GM23338 (cell line): ENCODE measurements around the gene REEP1. TPM values are rescaled to one million over a fixed set of nuclear protein-coding genes. Genes with fewer than 3 reads are reported as not detected.
A peak's percentile ranks its signal among the peaks of the same experiment; 100 is the strongest.

Experiments used
- ATAC-seq: fragments of 200-7000 bp; cut with Tn5 transposase; 3 replicates; pipeline ENCODE4 v1.9.1; 2020
- DNase-seq: peaks from one replicate; pipeline ENCODE4 v3.0.0-alpha.2; 2015; ENCODE audit warnings: low spot score
- H2AFZ ChIP-seq: fragments of 200-600 bp; sonication (generic); 2 replicates; pipeline ENCODE4 v1.8.0; 2016; ENCODE audit warnings: antibody characterized with exemption, mild to moderate bottlenecking, moderate library complexity
- H3F3A ChIP-seq: fragments of 200-600 bp; sonication (generic); replicated peaks from 2 replicates; pipeline ENCODE4 v1.8.0; 2017; ENCODE audit warnings: antibody characterized with exemption, mixed run types, low read depth
- H3K27ac ChIP-seq: fragments of 200-600 bp; sonication (generic); 2 replicates; pipeline ENCODE4 v1.6.1; 2016; ENCODE audit warnings: low read depth
- H3K27me3 ChIP-seq: fragments of 200-600 bp; sonication (generic); 2 replicates; pipeline ENCODE4 v1.8.0; 2016; ENCODE audit warnings: mild to moderate bottlenecking, mixed run types, moderate library complexity; ENCODE audit not compliant: insufficient read depth
- H3K36me3 ChIP-seq: fragments of 200-600 bp; sonication (generic); 2 replicates; pipeline ENCODE4 v1.8.0; 2016; ENCODE audit warnings: mild to moderate bottlenecking; ENCODE audit not compliant: insufficient read depth
- H3K4me1 ChIP-seq: fragments of 200-600 bp; sonication (generic); 2 replicates; pipeline ENCODE4 v1.8.0; 2016; ENCODE audit warnings: mild to moderate bottlenecking, moderate library complexity; ENCODE audit not compliant: insufficient read depth
- H3K4me2 ChIP-seq: fragments of 200-600 bp; sonication (generic); 2 replicates; pipeline ENCODE4 v1.7.1; 2017; ENCODE audit warnings: mixed run types
- H3K4me3 ChIP-seq: fragments of 200-600 bp; sonication (generic); 2 replicates; pipeline ENCODE4 v1.6.1; 2016; ENCODE audit warnings: mixed run types
- H3K79me2 ChIP-seq: fragments of 200-600 bp; sonication (generic); replicated peaks from 2 replicates; pipeline ENCODE4 v1.8.0; 2017; ENCODE audit warnings: mild to moderate bottlenecking; ENCODE audit not compliant: insufficient read depth
- H3K9me2 ChIP-seq: fragments of 200-600 bp; sonication (generic); 2 replicates; pipeline ENCODE4 v1.8.0; 2017; ENCODE audit not compliant: insufficient read depth
- H4K20me1 ChIP-seq: fragments of 200-600 bp; sonication (generic); replicated peaks from 2 replicates; pipeline ENCODE4 v1.8.0; 2017; ENCODE audit warnings: mild to moderate bottlenecking; ENCODE audit not compliant: insufficient read depth
- H3K27ac Mint-ChIP-seq: 2 replicates; pipeline ENCODE4 v1.8.0; 2020; ENCODE audit warnings: inconsistent platforms, mild to moderate bottlenecking, moderate library complexity, mixed read lengths
- H3K27me3 Mint-ChIP-seq: 3 replicates; pipeline ENCODE4 v1.8.0; 2022; ENCODE audit warnings: low read depth, mild to moderate bottlenecking, moderate library complexity, mixed read lengths, inconsistent platforms; ENCODE audit not compliant: insufficient read depth, poor library complexity
- H3K36me3 Mint-ChIP-seq: 3 replicates; pipeline ENCODE4 v1.8.0; 2021; ENCODE audit warnings: low read depth, mild to moderate bottlenecking, inconsistent platforms, moderate library complexity, mixed read lengths
- H3K4me1 Mint-ChIP-seq: 3 replicates; pipeline ENCODE4 v1.8.0; 2020; ENCODE audit warnings: mild to moderate bottlenecking, inconsistent platforms, mixed read lengths
- H3K4me3 Mint-ChIP-seq: 3 replicates; pipeline ENCODE4 v1.8.0; 2021; ENCODE audit warnings: moderate library complexity, mild to moderate bottlenecking, inconsistent platforms, mixed read lengths
- H3K9me3 Mint-ChIP-seq: 3 replicates; pipeline ENCODE4 v1.8.0; 2020; ENCODE audit warnings: moderate library complexity, mild to moderate bottlenecking, inconsistent platforms, mixed read lengths
- CREB1 ChIP-seq: fragments of 250-450 bp; sonication (Bioruptor Pico); IDR thresholded peaks from 2 replicates; pipeline ENCODE4 v1.5.0; 2020; ENCODE audit warnings: low read depth, mild to moderate bottlenecking, moderate library complexity
- EZH2 ChIP-seq: fragments of 200-600 bp; sonication (generic); IDR thresholded peaks from one replicate; pipeline ENCODE4 v1.8.0; 2017; ENCODE audit warnings: antibody characterized with exemption, mild to moderate bottlenecking, low read depth; ENCODE audit not compliant: unreplicated experiment
- EZH2phosphoT487 ChIP-seq: fragments of 200-600 bp; sonication (generic); IDR thresholded peaks from one replicate; pipeline ENCODE4 v1.8.1; 2018; ENCODE audit warnings: antibody characterized with exemption; ENCODE audit not compliant: unreplicated experiment
- JUNB ChIP-seq: IDR thresholded peaks from one replicate; pipeline ENCODE4 v1.6.1; 2016; ENCODE audit warnings: antibody characterized with exemption; ENCODE audit not compliant: unreplicated experiment
- NANOG ChIP-seq: IDR thresholded peaks from 2 replicates; pipeline ENCODE4 v1.6.1; 2016; ENCODE audit warnings: antibody characterized with exemption, borderline replicate concordance
- POLR2AphosphoS5 ChIP-seq: IDR thresholded peaks from 2 replicates; pipeline ENCODE4 v1.6.1; 2016; ENCODE audit warnings: antibody characterized with exemption, low read depth
- STAT1 ChIP-seq: IDR thresholded peaks from one replicate; pipeline ENCODE4 v1.6.1; 2016; ENCODE audit warnings: antibody characterized with exemption; ENCODE audit not compliant: unreplicated experiment
- ZNF114 ChIP-seq: fragments of 250-450 bp; sonication (Bioruptor Pico); IDR thresholded peaks from 2 replicates; pipeline ENCODE4 v1.5.0; 2020; ENCODE audit warnings: mild to moderate bottlenecking, moderate library complexity
- ZNF331 ChIP-seq: fragments of 250-450 bp; sonication (Bioruptor Pico); IDR thresholded peaks from 2 replicates; pipeline ENCODE4 v1.5.0; 2020; ENCODE audit warnings: low read depth, mild to moderate bottlenecking, moderate library complexity
- polyA plus RNA-seq: library from polyadenylated mRNA; unstranded; fragments of >200 nt; fragmentation: Nextera tagmentation; extraction: Ambion mirVana; gene quantifications from 2 replicates; pipeline ENCODE4 v1.2.1, GENCODE V29; 2016
- total RNA-seq: library from RNA; depleted of rRNA; stranded (reverse); fragments of >200 nt; shearing (Covaris generic); gene quantifications from 2 replicates; pipeline ENCODE4 v1.2.3, GENCODE V29; 2014
- TF ChIP-seq, protein P1 (sequence below): IDR thresholded peaks from 2 replicates; pipeline ENCODE4 v1.6.1; 2016; ENCODE audit warnings: antibody characterized with exemption
- TF ChIP-seq, protein P2 (sequence below): IDR thresholded peaks from one replicate; pipeline ENCODE4 v1.6.1; 2018; ENCODE audit warnings: antibody characterized with exemption; ENCODE audit not compliant: unreplicated experiment
- TF ChIP-seq, protein P3 (sequence below), 2 experiments: fragments of 200-600 bp in 1 of 2; sonication (generic) in 1 of 2; conservative IDR thresholded peaks; 2 replicates each; pipeline versions ENCODE4 v1.5.1 to v1.6.1; 2016 to 2017; ENCODE audit warnings: antibody characterized with exemption in 2 of 2, low read depth in 2 of 2, mild to moderate bottlenecking in 2 of 2, moderate library complexity in 1 of 2
- TF ChIP-seq, protein P4 (sequence below): fragments of 250-450 bp; sonication (Bioruptor Pico); IDR thresholded peaks from 2 replicates; pipeline ENCODE4 v1.5.0; 2020; ENCODE audit warnings: mild to moderate bottlenecking, moderate library complexity

REEP1 gene
- total and polyA plus RNA-seq, 2 experiments from 2014 or later: 1.6 to 1.8 TPM

DNA sequence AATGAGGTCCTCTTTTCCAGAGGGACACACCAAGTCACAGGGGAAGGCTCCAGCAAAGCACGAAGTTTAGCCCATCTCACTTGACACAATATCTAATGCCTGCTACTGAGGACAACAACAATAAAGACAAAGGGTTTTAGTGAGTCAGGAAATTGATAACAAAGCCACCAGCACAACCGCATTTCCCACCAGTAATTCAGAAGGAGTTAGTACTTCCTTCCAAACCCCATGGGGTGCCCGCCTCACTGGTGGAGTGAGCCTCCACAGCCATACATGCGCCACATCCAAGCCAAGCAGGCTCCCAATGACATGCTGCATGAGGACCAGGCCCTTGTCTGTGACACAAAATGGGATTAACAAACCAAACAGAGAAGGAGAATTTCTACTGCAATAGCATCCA is 98.1 kb downstream of the REEP1 start:
- H3K27ac Mint-ChIP-seq: no peak overlapping the region
- ATAC-seq (no peak), DNase-seq (no peak)
- Histone ChIP-seq H3K27ac (no peak overlapping the region), H3K79me2 (no peaks in the 10 kb centered on the region), H3K4me3 (no peak overlapping the region), H3K4me1 (no peaks in the 10 kb centered on the region), H4K20me1 (no peaks in the 10 kb centered on the region), H2AFZ (0 out of 2 replicates have a peak overlapping the region, but pooled peaks have one; percentile 10), H3K4me2 (no peak overlapping the region), H3K27me3 (no peaks in the 10 kb centered on the region), H3K36me3 (no peaks in the 10 kb centered on the region), H3F3A (no peaks in the 10 kb centered on the region), H3K9me2 (no peaks in the 10 kb centered on the region)
- no peaks in the 10 kb centered on the region; the same call in 2 of the 3 replicates for H3K36me3 Mint-ChIP-seq
- TF ChIP-seq POLR2AphosphoS5 (no peak), ZNF114 (CRISPR knock-in tag) (no peak), JUNB (no peak), ZNF331 (CRISPR knock-in tag) (no peak), EZH2 (no peak), STAT1 (no peak), NANOG (no peak), CREB1 (CRISPR knock-in tag) (no peak), EZH2phosphoT487 (no peak)
- TF ChIP-seq, protein P1, sequence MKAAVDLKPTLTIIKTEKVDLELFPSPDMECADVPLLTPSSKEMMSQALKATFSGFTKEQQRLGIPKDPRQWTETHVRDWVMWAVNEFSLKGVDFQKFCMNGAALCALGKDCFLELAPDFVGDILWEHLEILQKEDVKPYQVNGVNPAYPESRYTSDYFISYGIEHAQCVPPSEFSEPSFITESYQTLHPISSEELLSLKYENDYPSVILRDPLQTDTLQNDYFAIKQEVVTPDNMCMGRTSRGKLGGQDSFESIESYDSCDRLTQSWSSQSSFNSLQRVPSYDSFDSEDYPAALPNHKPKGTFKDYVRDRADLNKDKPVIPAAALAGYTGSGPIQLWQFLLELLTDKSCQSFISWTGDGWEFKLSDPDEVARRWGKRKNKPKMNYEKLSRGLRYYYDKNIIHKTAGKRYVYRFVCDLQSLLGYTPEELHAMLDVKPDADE: no peak
- TF ChIP-seq, protein P2, sequence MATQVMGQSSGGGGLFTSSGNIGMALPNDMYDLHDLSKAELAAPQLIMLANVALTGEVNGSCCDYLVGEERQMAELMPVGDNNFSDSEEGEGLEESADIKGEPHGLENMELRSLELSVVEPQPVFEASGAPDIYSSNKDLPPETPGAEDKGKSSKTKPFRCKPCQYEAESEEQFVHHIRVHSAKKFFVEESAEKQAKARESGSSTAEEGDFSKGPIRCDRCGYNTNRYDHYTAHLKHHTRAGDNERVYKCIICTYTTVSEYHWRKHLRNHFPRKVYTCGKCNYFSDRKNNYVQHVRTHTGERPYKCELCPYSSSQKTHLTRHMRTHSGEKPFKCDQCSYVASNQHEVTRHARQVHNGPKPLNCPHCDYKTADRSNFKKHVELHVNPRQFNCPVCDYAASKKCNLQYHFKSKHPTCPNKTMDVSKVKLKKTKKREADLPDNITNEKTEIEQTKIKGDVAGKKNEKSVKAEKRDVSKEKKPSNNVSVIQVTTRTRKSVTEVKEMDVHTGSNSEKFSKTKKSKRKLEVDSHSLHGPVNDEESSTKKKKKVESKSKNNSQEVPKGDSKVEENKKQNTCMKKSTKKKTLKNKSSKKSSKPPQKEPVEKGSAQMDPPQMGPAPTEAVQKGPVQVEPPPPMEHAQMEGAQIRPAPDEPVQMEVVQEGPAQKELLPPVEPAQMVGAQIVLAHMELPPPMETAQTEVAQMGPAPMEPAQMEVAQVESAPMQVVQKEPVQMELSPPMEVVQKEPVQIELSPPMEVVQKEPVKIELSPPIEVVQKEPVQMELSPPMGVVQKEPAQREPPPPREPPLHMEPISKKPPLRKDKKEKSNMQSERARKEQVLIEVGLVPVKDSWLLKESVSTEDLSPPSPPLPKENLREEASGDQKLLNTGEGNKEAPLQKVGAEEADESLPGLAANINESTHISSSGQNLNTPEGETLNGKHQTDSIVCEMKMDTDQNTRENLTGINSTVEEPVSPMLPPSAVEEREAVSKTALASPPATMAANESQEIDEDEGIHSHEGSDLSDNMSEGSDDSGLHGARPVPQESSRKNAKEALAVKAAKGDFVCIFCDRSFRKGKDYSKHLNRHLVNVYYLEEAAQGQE: no peak
- TF ChIP-seq, protein P3, sequence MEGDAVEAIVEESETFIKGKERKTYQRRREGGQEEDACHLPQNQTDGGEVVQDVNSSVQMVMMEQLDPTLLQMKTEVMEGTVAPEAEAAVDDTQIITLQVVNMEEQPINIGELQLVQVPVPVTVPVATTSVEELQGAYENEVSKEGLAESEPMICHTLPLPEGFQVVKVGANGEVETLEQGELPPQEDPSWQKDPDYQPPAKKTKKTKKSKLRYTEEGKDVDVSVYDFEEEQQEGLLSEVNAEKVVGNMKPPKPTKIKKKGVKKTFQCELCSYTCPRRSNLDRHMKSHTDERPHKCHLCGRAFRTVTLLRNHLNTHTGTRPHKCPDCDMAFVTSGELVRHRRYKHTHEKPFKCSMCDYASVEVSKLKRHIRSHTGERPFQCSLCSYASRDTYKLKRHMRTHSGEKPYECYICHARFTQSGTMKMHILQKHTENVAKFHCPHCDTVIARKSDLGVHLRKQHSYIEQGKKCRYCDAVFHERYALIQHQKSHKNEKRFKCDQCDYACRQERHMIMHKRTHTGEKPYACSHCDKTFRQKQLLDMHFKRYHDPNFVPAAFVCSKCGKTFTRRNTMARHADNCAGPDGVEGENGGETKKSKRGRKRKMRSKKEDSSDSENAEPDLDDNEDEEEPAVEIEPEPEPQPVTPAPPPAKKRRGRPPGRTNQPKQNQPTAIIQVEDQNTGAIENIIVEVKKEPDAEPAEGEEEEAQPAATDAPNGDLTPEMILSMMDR (conservative IDR thresholded peaks at IDR 0.05; ENCODE audit: low read depth in 2 of 2): no peak
- TF ChIP-seq, protein P4, sequence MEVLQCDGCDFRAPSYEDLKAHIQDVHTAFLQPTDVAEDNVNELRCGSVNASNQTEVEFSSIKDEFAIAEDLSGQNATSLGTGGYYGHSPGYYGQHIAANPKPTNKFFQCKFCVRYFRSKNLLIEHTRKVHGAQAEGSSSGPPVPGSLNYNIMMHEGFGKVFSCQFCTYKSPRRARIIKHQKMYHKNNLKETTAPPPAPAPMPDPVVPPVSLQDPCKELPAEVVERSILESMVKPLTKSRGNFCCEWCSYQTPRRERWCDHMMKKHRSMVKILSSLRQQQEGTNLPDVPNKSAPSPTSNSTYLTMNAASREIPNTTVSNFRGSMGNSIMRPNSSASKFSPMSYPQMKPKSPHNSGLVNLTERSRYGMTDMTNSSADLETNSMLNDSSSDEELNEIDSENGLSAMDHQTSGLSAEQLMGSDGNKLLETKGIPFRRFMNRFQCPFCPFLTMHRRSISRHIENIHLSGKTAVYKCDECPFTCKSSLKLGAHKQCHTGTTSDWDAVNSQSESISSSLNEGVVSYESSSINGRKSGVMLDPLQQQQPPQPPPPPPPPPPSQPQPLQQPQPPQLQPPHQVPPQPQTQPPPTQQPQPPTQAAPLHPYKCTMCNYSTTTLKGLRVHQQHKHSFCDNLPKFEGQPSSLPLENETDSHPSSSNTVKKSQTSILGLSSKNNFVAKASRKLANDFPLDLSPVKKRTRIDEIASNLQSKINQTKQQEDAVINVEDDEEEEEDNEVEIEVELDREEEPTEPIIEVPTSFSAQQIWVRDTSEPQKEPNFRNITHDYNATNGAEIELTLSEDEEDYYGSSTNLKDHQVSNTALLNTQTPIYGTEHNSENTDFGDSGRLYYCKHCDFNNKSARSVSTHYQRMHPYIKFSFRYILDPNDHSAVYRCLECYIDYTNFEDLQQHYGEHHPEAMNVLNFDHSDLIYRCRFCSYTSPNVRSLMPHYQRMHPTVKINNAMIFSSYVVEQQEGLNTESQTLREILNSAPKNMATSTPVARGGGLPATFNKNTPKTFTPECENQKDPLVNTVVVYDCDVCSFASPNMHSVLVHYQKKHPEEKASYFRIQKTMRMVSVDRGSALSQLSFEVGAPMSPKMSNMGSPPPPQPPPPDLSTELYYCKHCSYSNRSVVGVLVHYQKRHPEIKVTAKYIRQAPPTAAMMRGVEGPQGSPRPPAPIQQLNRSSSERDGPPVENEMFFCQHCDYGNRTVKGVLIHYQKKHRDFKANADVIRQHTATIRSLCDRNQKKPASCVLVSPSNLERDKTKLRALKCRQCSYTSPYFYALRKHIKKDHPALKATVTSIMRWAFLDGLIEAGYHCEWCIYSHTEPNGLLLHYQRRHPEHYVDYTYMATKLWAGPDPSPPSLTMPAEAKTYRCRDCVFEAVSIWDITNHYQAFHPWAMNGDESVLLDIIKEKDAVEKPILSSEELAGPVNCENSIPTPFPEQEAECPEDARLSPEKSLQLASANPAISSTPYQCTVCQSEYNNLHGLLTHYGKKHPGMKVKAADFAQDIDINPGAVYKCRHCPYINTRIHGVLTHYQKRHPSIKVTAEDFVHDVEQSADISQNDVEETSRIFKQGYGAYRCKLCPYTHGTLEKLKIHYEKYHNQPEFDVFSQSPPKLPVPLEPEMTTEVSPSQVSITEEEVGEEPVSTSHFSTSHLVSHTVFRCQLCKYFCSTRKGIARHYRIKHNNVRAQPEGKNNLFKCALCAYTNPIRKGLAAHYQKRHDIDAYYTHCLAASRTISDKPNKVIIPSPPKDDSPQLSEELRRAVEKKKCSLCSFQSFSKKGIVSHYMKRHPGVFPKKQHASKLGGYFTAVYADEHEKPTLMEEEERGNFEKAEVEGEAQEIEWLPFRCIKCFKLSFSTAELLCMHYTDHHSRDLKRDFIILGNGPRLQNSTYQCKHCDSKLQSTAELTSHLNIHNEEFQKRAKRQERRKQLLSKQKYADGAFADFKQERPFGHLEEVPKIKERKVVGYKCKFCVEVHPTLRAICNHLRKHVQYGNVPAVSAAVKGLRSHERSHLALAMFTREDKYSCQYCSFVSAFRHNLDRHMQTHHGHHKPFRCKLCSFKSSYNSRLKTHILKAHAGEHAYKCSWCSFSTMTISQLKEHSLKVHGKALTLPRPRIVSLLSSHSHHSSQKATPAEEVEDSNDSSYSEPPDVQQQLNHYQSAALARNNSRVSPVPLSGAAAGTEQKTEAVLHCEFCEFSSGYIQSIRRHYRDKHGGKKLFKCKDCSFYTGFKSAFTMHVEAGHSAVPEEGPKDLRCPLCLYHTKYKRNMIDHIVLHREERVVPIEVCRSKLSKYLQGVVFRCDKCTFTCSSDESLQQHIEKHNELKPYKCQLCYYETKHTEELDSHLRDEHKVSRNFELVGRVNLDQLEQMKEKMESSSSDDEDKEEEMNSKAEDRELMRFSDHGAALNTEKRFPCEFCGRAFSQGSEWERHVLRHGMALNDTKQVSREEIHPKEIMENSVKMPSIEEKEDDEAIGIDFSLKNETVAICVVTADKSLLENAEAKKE (CRISPR knock-in tag): no peak
- H3K4me1 Mint-ChIP-seq: peaks cover 10% of the 10 kb centered on the region; the same call in 2 of the 3 replicates
- H3K27me3 Mint-ChIP-seq: peaks cover 6% of the 10 kb centered on the region
- no peak overlapping the region for H3K4me3 Mint-ChIP-seq
- peaks cover 2% of the 10 kb centered on the region; the same call in 2 of the 3 replicates for H3K9me3 Mint-ChIP-seq
